ENCODE measurements around the gene YWHAE. TPM values are rescaled to one million over a fixed set of nuclear protein-coding genes. Genes with fewer than 3 reads are reported as not detected.

The YWHAE gene
- total and polyA plus RNA-seq, 2 of the 4 experiments (the other 2 are of a cell fraction), result 358 to 774 TPM

DNA sequence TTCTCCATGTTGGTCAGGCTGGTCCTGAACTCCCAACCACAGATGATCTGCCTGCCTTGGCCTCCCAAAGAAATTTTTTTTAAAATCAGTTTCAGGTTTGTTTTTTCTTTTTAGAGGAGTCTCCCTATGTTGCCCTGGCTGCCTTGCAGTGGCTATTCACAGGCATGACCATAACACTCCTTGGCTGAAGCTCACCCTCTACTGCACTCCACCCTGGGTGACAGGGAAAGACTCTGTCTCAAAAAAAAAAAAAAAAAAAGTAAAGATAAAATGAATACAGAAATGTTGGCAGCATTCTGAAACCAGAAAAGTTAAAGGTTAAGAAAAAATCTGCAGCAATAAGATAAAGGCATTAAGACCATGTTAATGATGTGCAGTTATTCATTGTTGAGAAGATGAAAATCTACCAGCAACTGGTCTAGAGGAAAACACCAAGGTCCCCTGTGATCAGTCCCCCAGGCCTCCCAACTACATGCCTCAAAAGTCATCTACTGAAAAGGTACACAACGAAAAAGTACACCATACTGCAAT lies 15.1 kb downstream of the YWHAE start:
- Histone ChIP-seq H2BK20ac (ENCODE audit: low read depth, low read length) (no peak overlapping the region), H3K23ac (ENCODE audit: low read depth, low read length) (no peak overlapping the region), H3K4me3 (ENCODE audit: insufficient read depth, low read depth, low read length) (no peak overlapping the region), H2BK5ac (ENCODE audit: low read depth, low read length, poor library complexity, severe bottlenecking) (no peak overlapping the region), H2BK15ac (ENCODE audit: low read depth, low read length) (no peak overlapping the region), H2AK9ac (replicated peaks; ENCODE audit: low read depth, low read length, poor library complexity) (no peak overlapping the region), H3K4me2 (ENCODE audit: low read depth, low read length) (no peak overlapping the region), H3K36me3 (ENCODE audit: control insufficient read depth, insufficient read depth, low read length) (peaks cover 5% of the 10 kb centered on the region), H3K4me1 (ENCODE audit: control insufficient read depth, insufficient read depth, low read length) (peaks cover 11% of the 10 kb centered on the region), H3K27ac (ENCODE audit: insufficient read depth, low read length) (no peak overlapping the region), H4K8ac (ENCODE audit: low read depth in 2 of 2, low read length in 2 of 2) (no peak overlapping the region), H3K18ac (ENCODE audit: low read depth, low read length) (no peak overlapping the region), H3K79me1 (ENCODE audit: low read depth in 1 of 2, low read length in 2 of 2) (peaks cover 0 to 45% of the 10 kb centered on the region in 2 experiments; a peak in 2 of 4 replicates), H3K9ac (ENCODE audit: low read depth, low read length) (no peak overlapping the region), H2AFZ (replicated peaks; ENCODE audit: low read length, poor library complexity) (no peak overlapping the region), H3K9me1 (ENCODE audit: insufficient read depth, low read length) (peaks cover 25% of the 10 kb centered on the region), H3K4ac (ENCODE audit: low read depth, low read length) (no peak overlapping the region), H2AK5ac (ENCODE audit: low read depth, low read length) (no peak overlapping the region), H3K27me3 (ENCODE audit: control insufficient read depth, insufficient read depth, low read length) (no peaks in the 10 kb centered on the region), H3K9me3 (ENCODE audit: control insufficient read depth, insufficient read depth, low read length) (no peaks in the 10 kb centered on the region), H4K91ac (ENCODE audit: insufficient read depth, low read depth, low read length) (no peak overlapping the region), H4K5ac (ENCODE audit: low read depth, low read length) (no peak overlapping the region), H3K14ac (replicated peaks; ENCODE audit: low read depth, low read length) (no peak overlapping the region), H2BK120ac (ENCODE audit: low read depth, low read length) (no peak overlapping the region), H3K56ac (ENCODE audit: extremely low read depth, insufficient read depth, low read length) (no peak overlapping the region), H4K20me1 (ENCODE audit: insufficient read depth, low read length) (peaks cover 100% of the 10 kb centered on the region)
- intact Hi-C loops (cut with micrococcal nuclease), result no loop called here
- in situ Hi-C loops (cut with MboI; ENCODE audit: low sequenced_read_pairs), result no loop called here
- dilution Hi-C loops (cut with HindIII; ENCODE audit: low sequenced_read_pairs, unreplicated experiment), result no loop called here
- no TSS peak for BruUV-seq (replicated peaks)
- ChIA-PET POLR2A (ENCODE audit: unreplicated experiment) (no interaction called here), CTCF (no interaction called here)
- ATAC-seq (ENCODE audit: low read depth) (peak; percentile 52), DNase-seq (no peak)
- no peak for TF ChIP-seq NFE2L2 (IDR thresholded peaks at IDR 0.05; ENCODE audit: low read depth, low read length)
- no peak for TF ChIP-seq RFX5 (IDR thresholded peaks at IDR 0.05; ENCODE audit: low read depth, low read length)
- no peak for TF ChIP-seq POLR2A (IDR thresholded peaks at IDR 0.05; ENCODE audit: low read depth, low read length)
- TF ChIP-seq, protein P1, sequence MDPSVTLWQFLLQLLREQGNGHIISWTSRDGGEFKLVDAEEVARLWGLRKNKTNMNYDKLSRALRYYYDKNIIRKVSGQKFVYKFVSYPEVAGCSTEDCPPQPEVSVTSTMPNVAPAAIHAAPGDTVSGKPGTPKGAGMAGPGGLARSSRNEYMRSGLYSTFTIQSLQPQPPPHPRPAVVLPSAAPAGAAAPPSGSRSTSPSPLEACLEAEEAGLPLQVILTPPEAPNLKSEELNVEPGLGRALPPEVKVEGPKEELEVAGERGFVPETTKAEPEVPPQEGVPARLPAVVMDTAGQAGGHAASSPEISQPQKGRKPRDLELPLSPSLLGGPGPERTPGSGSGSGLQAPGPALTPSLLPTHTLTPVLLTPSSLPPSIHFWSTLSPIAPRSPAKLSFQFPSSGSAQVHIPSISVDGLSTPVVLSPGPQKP (IDR thresholded peaks at IDR 0.05; ENCODE audit: borderline replicate concordance, low read depth, low read length), result no peak
- no peak for TF ChIP-seq BHLHE40 (IDR thresholded peaks at IDR 0.05; ENCODE audit: low read depth, low read length)
- TF ChIP-seq MAFK (IDR thresholded peaks at IDR 0.05; ENCODE audit: low read depth, low read length), result no peak
- no peak for TF ChIP-seq FOS (IDR thresholded peaks at IDR 0.05; ENCODE audit: low read depth, low read length)
- TF ChIP-seq, protein P2, sequence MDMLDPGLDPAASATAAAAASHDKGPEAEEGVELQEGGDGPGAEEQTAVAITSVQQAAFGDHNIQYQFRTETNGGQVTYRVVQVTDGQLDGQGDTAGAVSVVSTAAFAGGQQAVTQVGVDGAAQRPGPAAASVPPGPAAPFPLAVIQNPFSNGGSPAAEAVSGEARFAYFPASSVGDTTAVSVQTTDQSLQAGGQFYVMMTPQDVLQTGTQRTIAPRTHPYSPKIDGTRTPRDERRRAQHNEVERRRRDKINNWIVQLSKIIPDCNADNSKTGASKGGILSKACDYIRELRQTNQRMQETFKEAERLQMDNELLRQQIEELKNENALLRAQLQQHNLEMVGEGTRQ (IDR thresholded peaks at IDR 0.05; ENCODE audit: low read depth, low read length), result no peak
- no peak for TF ChIP-seq MAZ (IDR thresholded peaks at IDR 0.05; ENCODE audit: borderline replicate concordance, low read depth, low read length)
- no peak for TF ChIP-seq RCOR1 (IDR thresholded peaks at IDR 0.05; ENCODE audit: insufficient replicate concordance, low read length)
- TF ChIP-seq CHD1 (IDR thresholded peaks at IDR 0.05; ENCODE audit: low read depth, low read length), result no peak
- TF ChIP-seq, protein P3, sequence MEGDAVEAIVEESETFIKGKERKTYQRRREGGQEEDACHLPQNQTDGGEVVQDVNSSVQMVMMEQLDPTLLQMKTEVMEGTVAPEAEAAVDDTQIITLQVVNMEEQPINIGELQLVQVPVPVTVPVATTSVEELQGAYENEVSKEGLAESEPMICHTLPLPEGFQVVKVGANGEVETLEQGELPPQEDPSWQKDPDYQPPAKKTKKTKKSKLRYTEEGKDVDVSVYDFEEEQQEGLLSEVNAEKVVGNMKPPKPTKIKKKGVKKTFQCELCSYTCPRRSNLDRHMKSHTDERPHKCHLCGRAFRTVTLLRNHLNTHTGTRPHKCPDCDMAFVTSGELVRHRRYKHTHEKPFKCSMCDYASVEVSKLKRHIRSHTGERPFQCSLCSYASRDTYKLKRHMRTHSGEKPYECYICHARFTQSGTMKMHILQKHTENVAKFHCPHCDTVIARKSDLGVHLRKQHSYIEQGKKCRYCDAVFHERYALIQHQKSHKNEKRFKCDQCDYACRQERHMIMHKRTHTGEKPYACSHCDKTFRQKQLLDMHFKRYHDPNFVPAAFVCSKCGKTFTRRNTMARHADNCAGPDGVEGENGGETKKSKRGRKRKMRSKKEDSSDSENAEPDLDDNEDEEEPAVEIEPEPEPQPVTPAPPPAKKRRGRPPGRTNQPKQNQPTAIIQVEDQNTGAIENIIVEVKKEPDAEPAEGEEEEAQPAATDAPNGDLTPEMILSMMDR (conservative IDR thresholded peaks at IDR 0.05; ENCODE audit: low read depth, low read length), result no peak
- TF ChIP-seq CEBPB (IDR thresholded peaks at IDR 0.05; ENCODE audit: low read depth, low read length), result no peak
- 33% methylated on average over 1 of the region's 1 CpG; no CpG with 5 or more reads in 1 of the 2 experiments for WGBS, 2 experiments (ENCODE audit: extremely low coverage in 2 of 2, insufficient read length in 1 of 2)
